HEK293T (cell line): ENCODE results near the gene CDK5RAP3.

Experiments used
- CTCF ChIA-PET: fragments of 350-600 bp; formaldehyde crosslinking; extraction: SDS; loops from one replicate; lab custom pipeline; 2021; ENCODE audit warnings: antibody characterized with exemption, inconsistent platforms; lab: Yijun Ruan, JAX
- POLR2A ChIA-PET: fragments of 350-600 bp; formaldehyde crosslinking; extraction: SDS; loops from one replicate; lab custom pipeline; 2020; ENCODE audit warnings: antibody characterized with exemption, inconsistent platforms; lab: Yijun Ruan, JAX
- DNase-seq: peaks from one replicate; pipeline ENCODE4 v3.0.0; 2012; ENCODE audit warnings: mixed read lengths; ENCODE audit errors: extremely low spot score
- ARNT ChIP-seq: fragments of 450-650 bp; IDR thresholded peaks from 2 replicates; pipeline ENCODE4 v1.6.1; 2017; ENCODE audit warnings: mild to moderate bottlenecking
- BHLHE40 ChIP-seq: fragments of 450-650 bp; IDR thresholded peaks from 2 replicates; pipeline ENCODE4 v1.6.1; 2016; ENCODE audit warnings: mild to moderate bottlenecking, moderate library complexity, borderline replicate concordance
- CTBP1 ChIP-seq: fragments of 450-650 bp; IDR thresholded peaks from 2 replicates; pipeline ENCODE4 v1.6.1; 2016; ENCODE audit warnings: borderline replicate concordance
- ELF4 ChIP-seq: fragments of 450-650 bp; IDR thresholded peaks from 2 replicates; pipeline ENCODE4 v1.6.1; 2017; ENCODE audit warnings: antibody characterized with exemption
- FOXA1 ChIP-seq: fragments of 450-650 bp; IDR thresholded peaks from 2 replicates; pipeline ENCODE4 v1.6.1; 2016; ENCODE audit warnings: mild to moderate bottlenecking
- FOXK2 ChIP-seq: fragments of 450-650 bp; IDR thresholded peaks from 2 replicates; pipeline ENCODE4 v1.6.1; 2016; ENCODE audit warnings: mild to moderate bottlenecking
- FOXM1 ChIP-seq: fragments of 450-650 bp; IDR thresholded peaks from 2 replicates; pipeline ENCODE4 v1.6.1; 2017; ENCODE audit warnings: mild to moderate bottlenecking, borderline replicate concordance
- HDGF ChIP-seq: fragments of 450-650 bp; IDR thresholded peaks from 2 replicates; pipeline ENCODE4 v1.6.1; 2017; ENCODE audit warnings: antibody characterized with exemption, borderline replicate concordance
- L3MBTL2 ChIP-seq: fragments of 450-650 bp; conservative IDR thresholded peaks from 2 replicates; pipeline ENCODE4 v1.6.1; 2016; ENCODE audit warnings: mild to moderate bottlenecking
- LEF1 ChIP-seq: fragments of 450-650 bp; IDR thresholded peaks from 2 replicates; pipeline ENCODE4 v1.6.1; 2017; ENCODE audit warnings: mild to moderate bottlenecking, borderline replicate concordance
- NFRKB ChIP-seq: fragments of 450-650 bp; IDR thresholded peaks from 2 replicates; pipeline ENCODE4 v1.6.1; 2016; ENCODE audit warnings: mild to moderate bottlenecking, moderate library complexity
- SP1 ChIP-seq: fragments of 450-650 bp; IDR thresholded peaks from 2 replicates; pipeline ENCODE4 v1.6.1; 2017
- SUZ12 ChIP-seq: fragments of 450-650 bp; IDR thresholded peaks from 2 replicates; pipeline ENCODE4 v1.6.1; 2016; ENCODE audit warnings: mild to moderate bottlenecking
- TARDBP ChIP-seq: fragments of 450-650 bp; IDR thresholded peaks from 2 replicates; pipeline ENCODE4 v1.6.1; 2016
- ZNF384 ChIP-seq: fragments of 450-650 bp; IDR thresholded peaks from 2 replicates; pipeline ENCODE4 v1.6.1; 2016
- TF ChIP-seq, protein P1 (sequence below): fragments of 450-650 bp; IDR thresholded peaks from 2 replicates; pipeline ENCODE4 v1.6.1; 2016

Gene CDK5RAP3

GRCh38 chr17:47942096-47942510 is 28.8 kb upstream of the CDK5RAP3 start:
- no peak for DNase-seq
- ChIA-PET POLR2A (interaction anchor here (0.6 to 3.8 kb wide), 22 partner anchors 9 to 120 kb away, joined by 3 to 34 read pairs (median 6); partner anchors contain the start of genes CDK5RAP3, LRRC46, MRPL10 and OSBPL7), CTCF (interaction anchor here (0.6 to 1.8 kb wide), 7 partner anchors 15 to 174 kb away, joined by 3 to 9 read pairs (median 4); partner anchors contain the start of genes CDK5RAP3, PRR15L and SCRN2)
- TF ChIP-seq FOXM1 (no peak), FOXK2 (no peak), NFRKB (no peak), ELF4 (no peak), TARDBP (no peak), L3MBTL2 (no peak), SUZ12 (no peak), LEF1 (no peak), FOXA1 (no peak)

GRCh38 chr17:47942568-47942967 is 28.3 kb upstream of the CDK5RAP3 start:
- ChIA-PET CTCF (interaction anchor here (0.6 to 1.8 kb wide), 4 partner anchors 15 to 101 kb away, joined by 3 to 9 read pairs (median 4); partner anchors contain the start of genes CDK5RAP3, PRR15L and SCRN2), POLR2A (interaction anchor here (0.6 to 3.8 kb wide), 12 partner anchors 9 to 121 kb away, joined by 3 to 34 read pairs (median 6); partner anchors contain the start of genes CDK5RAP3, OSBPL7, SCRN2 and SP2)
- TF ChIP-seq FOXM1 (no peak), ZNF384 (no peak), CTBP1 (no peak)
- TF ChIP-seq, protein P1, sequence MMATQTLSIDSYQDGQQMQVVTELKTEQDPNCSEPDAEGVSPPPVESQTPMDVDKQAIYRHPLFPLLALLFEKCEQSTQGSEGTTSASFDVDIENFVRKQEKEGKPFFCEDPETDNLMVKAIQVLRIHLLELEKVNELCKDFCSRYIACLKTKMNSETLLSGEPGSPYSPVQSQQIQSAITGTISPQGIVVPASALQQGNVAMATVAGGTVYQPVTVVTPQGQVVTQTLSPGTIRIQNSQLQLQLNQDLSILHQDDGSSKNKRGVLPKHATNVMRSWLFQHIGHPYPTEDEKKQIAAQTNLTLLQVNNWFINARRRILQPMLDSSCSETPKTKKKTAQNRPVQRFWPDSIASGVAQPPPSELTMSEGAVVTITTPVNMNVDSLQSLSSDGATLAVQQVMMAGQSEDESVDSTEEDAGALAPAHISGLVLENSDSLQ: no peak
- no peak for DNase-seq

DNA sequence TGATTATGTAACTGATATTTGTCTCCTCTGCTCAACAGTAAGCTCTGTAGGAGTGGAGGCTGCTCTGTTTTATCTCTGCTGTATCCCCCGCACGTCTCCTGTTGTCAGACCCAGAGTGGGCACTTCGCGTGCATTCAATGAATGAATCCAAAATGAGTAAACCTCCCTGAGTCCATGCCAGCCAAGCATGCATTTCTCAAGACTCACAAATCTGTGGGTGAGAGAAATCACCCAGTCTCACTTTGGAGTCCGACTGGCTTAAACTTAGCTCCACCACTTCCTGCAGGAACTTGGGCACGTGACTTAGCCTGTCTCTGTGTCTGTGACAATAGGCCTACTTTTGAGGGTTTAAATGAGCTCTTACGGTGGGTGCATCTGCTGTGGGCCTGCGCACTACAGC is 25.8 kb upstream of the CDK5RAP3 start:
- CTCF ChIA-PET: interaction anchor here (1.5 to 1.9 kb wide), 2 partner anchors 9 to 11 kb away, joined by 4 to 6 read pairs; no protein-coding TSS in a partner anchor
- TF ChIP-seq, protein P1: no peak
- TF ChIP-seq LEF1 (no peak), FOXM1 (no peak), NFRKB (no peak), SP1 (no peak), SUZ12 (no peak), HDGF (no peak)
- POLR2A ChIA-PET: interaction anchor here (1.0 to 1.2 kb wide), 3 partner anchors 26 to 70 kb away, joined by 3 to 5 read pairs (median 3); partner anchors contain the start of genes CDK5RAP3 and SP2
- no peak for DNase-seq

GRCh38 chr17:47945529-47946508 is 25.1 kb upstream of the CDK5RAP3 start:
- ChIA-PET CTCF (interaction anchor here (0.6 to 1.9 kb wide), 11 partner anchors 8 to 684 kb away, joined by 3 to 16 read pairs (median 4); partner anchors contain the start of genes CDK5RAP3, PRR15L and SCRN2), POLR2A (interaction anchor here (0.8 to 1.4 kb wide), 5 partner anchors 25 to 69 kb away, joined by 3 to 7 read pairs (median 4); partner anchors contain the start of genes CDK5RAP3 and SP2)
- DNase-seq: no peak
- TF ChIP-seq TARDBP (no peak), FOXM1 (no peak), ZNF384 (no peak), ELF4 (no peak), ARNT (no peak), FOXK2 (no peak), NFRKB (no peak), CTBP1 (no peak)
- TF ChIP-seq, protein P1: no peak

DNA sequence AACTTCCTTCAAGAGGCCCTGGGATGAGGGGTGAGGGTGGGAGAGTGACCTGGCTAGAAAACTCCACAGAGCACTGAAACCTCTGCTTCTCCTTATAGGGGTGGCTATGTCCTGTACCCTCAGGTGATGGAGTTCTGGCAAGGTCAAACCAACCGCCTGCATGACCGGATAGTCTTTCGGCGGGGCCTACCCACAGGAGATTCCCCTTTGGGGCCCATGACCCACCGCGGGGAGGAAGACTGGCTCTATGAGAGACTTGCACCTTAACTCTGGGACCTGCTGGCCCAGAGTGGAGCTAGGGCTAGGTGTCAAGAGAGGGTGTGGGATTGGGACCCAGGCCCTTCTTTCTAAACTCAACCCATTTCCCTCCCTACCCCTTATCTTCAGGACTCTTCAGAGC is 24.4 kb upstream of the CDK5RAP3 start:
- POLR2A ChIA-PET: interaction anchor here (0.8 to 1.4 kb wide), 3 partner anchors 10 to 51 kb away, joined by 4 to 7 read pairs (median 4); partner anchors contain the start of genes CDK5RAP3 and SP2
- CTCF ChIA-PET: interaction anchor here (0.6 to 1.6 kb wide), 17 partner anchors 10 to 247 kb away, joined by 3 to 16 read pairs (median 4); partner anchors contain the start of genes CDK5RAP3, LRRC46, MRPL10 and OSBPL7
- DNase-seq: no peak
- TF ChIP-seq ELF4 (no peak), LEF1 (no peak), L3MBTL2 (no peak), FOXK2 (no peak), HDGF (no peak), ZNF384 (no peak), BHLHE40 (no peak), SUZ12 (no peak), FOXM1 (no peak), TARDBP (no peak), SP1 (no peak), NFRKB (no peak), CTBP1 (no peak), FOXA1 (no peak), ARNT (no peak)
- TF ChIP-seq, protein P1: no peak
